ENCODE measurements around the gene HBG1.

The HBG1 gene

GRCh38 chr11:5245155-5245554 is 4.5 kb downstream of the HBG1 start:
- no peak for DNase-seq

- no peak for DNase-seq
Observed at GRCh38 chr11:5243816-5244180, 5.9 kb downstream of the HBG1 start.

DNA sequence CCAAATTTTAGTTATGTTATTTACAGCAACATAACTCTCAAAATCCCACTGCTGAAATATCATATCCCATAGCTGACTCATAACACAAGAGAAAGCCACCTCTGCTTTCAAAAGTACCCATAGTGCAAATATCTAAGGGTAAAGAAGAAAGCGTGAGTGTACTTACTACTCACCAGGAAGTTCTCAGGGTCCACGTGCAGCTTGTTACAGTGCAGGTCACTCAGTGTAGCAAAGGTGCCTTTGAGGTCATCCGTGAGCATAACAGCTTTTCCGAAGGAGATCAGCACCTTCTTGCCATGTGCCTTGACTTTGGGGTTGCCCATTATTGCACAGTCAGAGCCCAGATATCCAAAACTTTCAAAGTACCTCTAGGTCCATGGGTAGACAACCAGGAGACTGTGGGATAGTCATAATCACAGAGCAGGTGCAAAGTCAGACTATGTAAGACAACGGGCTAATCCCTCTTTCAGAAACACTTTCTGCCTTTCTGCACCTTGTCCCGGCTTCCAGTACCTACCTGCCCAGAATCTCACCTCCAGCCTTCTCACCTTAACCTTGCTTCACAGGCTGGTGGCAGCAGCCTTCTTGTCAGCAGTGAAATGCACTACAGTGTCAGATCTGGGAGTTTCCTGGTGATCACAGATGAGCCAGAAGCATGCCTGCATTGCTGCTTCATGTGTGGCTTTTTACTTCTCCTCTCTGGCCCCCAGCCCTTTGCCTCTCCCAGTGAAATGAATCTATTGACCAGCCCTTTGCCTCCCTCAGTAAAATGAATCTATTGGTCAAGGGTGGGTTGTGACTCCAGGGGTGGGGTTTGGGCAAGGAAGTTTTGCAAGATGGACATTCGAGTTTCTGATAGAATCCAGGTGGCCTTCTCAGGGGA is 6.5 kb downstream of the HBG1 start:
- DNase-seq: no peak

DNA sequence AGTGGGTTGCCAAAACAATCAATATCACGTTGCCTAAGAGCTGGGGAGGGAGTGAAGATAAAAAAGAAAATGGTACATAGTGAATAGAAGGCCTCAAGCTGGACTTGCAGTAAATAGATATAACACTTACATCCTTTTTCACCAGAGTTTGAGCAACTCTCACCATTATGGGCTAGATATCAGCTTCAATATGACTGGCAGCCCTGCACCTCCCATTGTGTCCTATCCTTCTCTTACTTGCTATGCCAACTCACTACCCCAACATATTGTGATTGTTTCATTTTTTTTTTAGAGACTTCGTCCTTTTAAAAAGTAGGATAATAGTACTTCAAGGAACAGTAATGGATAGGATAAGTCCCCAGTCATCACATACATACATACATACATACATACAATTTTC is 7.4 kb downstream of the HBG1 start:
- DNase-seq: no peak

GRCh38 chr11:5241458-5241857 is 8.2 kb downstream of the HBG1 start:
- no peak for DNase-seq

GRCh38 chr11:5240458-5240857 is 9.2 kb downstream of the HBG1 start:
- no peak for DNase-seq

DNA sequence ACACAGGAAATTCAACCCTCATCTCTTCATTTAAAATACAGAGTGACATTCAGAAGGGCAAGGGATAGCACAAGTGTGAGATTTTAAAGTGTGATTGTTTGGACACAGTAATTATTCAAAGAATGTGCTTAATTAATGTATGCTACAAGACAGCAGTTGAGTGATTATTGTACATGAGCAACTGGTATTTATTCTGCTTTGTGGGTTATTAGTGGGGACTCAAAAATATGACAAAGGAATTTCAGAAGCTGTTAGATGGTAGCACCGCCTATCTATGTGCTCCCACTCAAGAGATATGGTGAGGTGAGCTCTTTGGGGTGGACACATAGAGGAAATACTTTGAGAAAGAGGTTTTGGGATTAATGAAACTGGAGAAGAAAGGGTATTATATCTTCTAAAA is 9.6 kb downstream of the HBG1 start:
- DNase-seq: no peak

GRCh38 chr11:5239046-5239445 is 10.6 kb downstream of the HBG1 start:
- no peak for DNase-seq

- no peak for DNase-seq
Observed at GRCh38 chr11:5238486-5238885, 11.2 kb downstream of the HBG1 start.

DNA sequence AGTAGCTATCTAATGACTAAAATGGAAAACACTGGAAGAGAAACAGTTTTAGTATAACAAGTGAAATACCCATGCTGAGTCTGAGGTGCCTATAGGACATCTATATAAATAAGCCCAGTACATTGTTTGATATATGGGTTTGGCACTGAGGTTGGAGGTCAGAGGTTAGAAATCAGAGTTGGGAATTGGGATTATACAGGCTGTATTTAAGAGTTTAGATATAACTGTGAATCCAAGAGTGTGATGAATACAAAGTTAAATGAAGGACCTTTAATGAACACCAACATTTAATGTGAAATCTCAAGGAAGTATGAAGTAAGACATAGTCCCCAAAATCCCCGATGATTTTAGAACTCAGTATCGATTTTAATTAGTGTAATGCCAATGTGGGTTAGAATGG is 12.2 kb downstream of the HBG1 start:
- no peak for DNase-seq

GRCh38 chr11:5235364-5236095 is 14.1 kb downstream of the HBG1 start:
- no peak for DNase-seq

- DNase-seq: no peak
Observed at GRCh38 chr11:5234381-5234834, 15.2 kb downstream of the HBG1 start, which contains the start of gene HBD. HBD (minus strand) TSS chr11:5234483; CDS start chr11:5234433, 50 bp downstream.

- DNase-seq: no peak
Observed at GRCh38 chr11:5233307-5233706, 16.4 kb downstream of the HBG1 start.

DNA sequence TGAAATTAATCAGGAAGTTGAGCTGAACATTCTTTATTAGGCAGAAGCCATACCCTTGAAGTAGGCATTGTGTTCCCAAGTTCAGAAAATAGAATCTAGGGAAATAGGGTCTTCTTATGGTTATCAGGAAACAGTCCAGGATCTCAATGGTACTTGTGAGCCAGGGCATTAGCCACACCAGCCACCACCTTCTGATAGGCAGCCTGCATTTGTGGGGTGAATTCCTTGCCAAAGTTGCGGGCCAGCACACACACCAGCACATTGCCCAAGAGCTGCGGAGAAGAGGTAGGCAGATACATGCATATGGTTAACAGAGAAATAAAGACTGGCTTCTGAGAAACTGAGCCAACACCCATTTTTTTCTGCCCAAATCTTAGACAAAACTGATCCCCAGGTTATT is 16.8 kb downstream of the HBG1 start:
- DNase-seq: no peak

DNA sequence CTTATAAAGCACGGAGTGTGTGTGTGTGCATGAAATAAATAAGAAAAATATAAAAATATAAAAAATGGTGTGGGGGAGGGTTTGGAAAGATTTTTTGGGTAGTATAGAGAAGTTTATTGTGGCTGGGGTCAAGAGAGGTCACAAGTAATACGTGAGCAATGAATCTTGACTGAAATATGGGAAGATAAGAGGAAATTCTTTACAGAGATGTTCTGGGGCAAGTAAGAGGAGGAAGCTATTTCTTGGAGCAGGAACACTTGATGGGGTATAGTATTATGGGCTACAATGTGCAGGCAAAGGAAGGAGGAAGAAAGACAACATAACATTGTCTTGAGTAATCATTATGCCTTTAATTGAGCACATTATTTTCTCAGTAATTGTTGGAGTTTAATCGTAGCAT is 17.5 kb downstream of the HBG1 start:
- DNase-seq: no peak

DNA sequence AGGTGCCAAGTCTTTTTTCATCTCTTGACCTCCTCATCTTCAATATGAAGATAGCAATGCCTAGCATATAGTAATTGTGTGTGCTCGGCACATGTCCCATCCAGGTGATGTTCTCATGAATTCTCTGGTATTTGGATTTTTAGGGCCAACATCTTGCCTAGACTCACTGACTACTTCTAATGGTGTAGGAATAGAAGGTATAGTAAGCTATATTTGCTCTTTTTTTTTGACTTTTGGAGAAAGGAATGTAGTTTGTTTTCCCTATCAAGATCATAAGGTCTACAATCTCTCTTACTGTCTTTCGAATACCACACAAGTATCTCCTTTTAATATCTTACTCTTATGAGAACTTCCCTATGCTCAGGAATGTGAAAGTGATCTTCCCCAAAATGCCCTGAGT is 18.5 kb downstream of the HBG1 start:
- DNase-seq: no peak

- no peak for DNase-seq
Observed at GRCh38 chr11:5230266-5230665, 19.4 kb downstream of the HBG1 start.

- DNase-seq: no peak
Observed at GRCh38 chr11:5229796-5230195, 19.9 kb downstream of the HBG1 start.

GRCh38 chr11:5229356-5229755 is 20.3 kb downstream of the HBG1 start:
- no peak for DNase-seq

GRCh38 chr11:5228124-5228523 is 21.5 kb downstream of the HBG1 start:
- DNase-seq: no peak

GRCh38 chr11:5227681-5228080 is 22.0 kb downstream of the HBG1 start:
- DNase-seq: no peak

- DNase-seq: no peak
Observed at GRCh38 chr11:5226732-5227310, 22.8 kb downstream of the HBG1 start, which contains the start of gene HBB. HBB (minus strand) TSS chr11:5227071; CDS start chr11:5227021, 50 bp downstream.

GRCh38 chr11:5225480-5225871 is 24.2 kb downstream of the HBG1 start:
- no peak for DNase-seq
